H1 (cell line): ENCODE measurements around the gene TMED9. TPM values are rescaled to one million over a fixed set of nuclear protein-coding genes. Genes with fewer than 3 reads are reported as not detected.

Source experiments
- BACH1 ChIP-seq: IDR thresholded peaks from 2 replicates; pipeline ENCODE4 v1.6.1; 2012; ENCODE audit warnings: low read length, improper control_type of control experiment
- BRCA1 ChIP-seq: IDR thresholded peaks from 2 replicates; pipeline ENCODE4 v1.6.1; 2012; ENCODE audit warnings: low read depth, low read length, improper control_type of control experiment
- CBX8 ChIP-seq: fragments of 300-800, 300-1000 bp; sonication (generic); IDR thresholded peaks from 2 replicates; pipeline ENCODE4 v1.7.1; 2016; ENCODE audit warnings: low read depth, low read length, borderline replicate concordance
- CHD7 ChIP-seq: fragments of 300-600 bp; sonication (generic); IDR thresholded peaks from 2 replicates; pipeline ENCODE4 v1.7.1; 2012; ENCODE audit warnings: low read length, moderate library complexity, mild to moderate bottlenecking, inconsistent platforms; ENCODE audit not compliant: insufficient replicate concordance
- CREB1 ChIP-seq: IDR thresholded peaks from 2 replicates; pipeline ENCODE4 v1.6.1; 2012; ENCODE audit warnings: inconsistent platforms
- CTBP2 ChIP-seq: IDR thresholded peaks from 2 replicates; pipeline ENCODE4 v1.7.0; 2011; ENCODE audit warnings: borderline replicate concordance, mild to moderate bottlenecking, moderate library complexity, mixed read lengths, low read length; ENCODE audit not compliant: insufficient read depth, insufficient read length
- E2F6 ChIP-seq: IDR thresholded peaks from 2 replicates; pipeline ENCODE4 v1.6.1; 2012; ENCODE audit warnings: inconsistent platforms
- EP300 ChIP-seq, 2 experiments: IDR thresholded peaks; 1 replicate in 1 of 2; 2 replicates in 1 of 2; pipeline ENCODE4 v1.6.1; 2011 to 2012; ENCODE audit warnings: low read depth in 2 of 2, low read length in 2 of 2, mild to moderate bottlenecking in 2 of 2, borderline replicate concordance in 1 of 2, inconsistent platforms in 1 of 2, moderate library complexity in 1 of 2
- GTF2F1 ChIP-seq: IDR thresholded peaks from 2 replicates; pipeline ENCODE4 v1.6.1; 2012; ENCODE audit warnings: low read depth, low read length, improper control_type of control experiment, borderline replicate concordance
- SP1 ChIP-seq: IDR thresholded peaks from 2 replicates; pipeline ENCODE4 v1.6.1; 2011; ENCODE audit warnings: low read depth, low read length
- SP2 ChIP-seq: IDR thresholded peaks from 2 replicates; pipeline ENCODE4 v1.6.1; 2012; ENCODE audit warnings: mild to moderate bottlenecking, low read length, inconsistent platforms
- SUZ12 ChIP-seq: fragments of 200-600 bp; sonication (generic); IDR thresholded peaks from 2 replicates; pipeline ENCODE4 v1.6.1; 2012; ENCODE audit warnings: mild to moderate bottlenecking, inconsistent platforms, low read length, moderate library complexity, mixed read lengths
- polyA plus RNA-seq, 7 experiments: library from polyadenylated mRNA; depleted of rRNA in 3 of 7; stranded (reverse) in 5 of 7; unstranded in 2 of 7; fragments of >200 nt in 5 of 7; fragments of 200-250 nt in 2 of 7; gene quantifications; 1 replicate in 5 of 7; 2 replicates in 1 of 7; 4 replicates in 1 of 7; pipeline versions ENCODE4 v1.2.1 to v1.2.3, GENCODE V29; 2011 to 2013; ENCODE audit warnings: missing spikeins in 2 of 7, mixed read lengths in 2 of 7
- total RNA-seq: library from RNA; stranded (reverse); fragmentation: NEBNext Ultra II Directional; extraction: Animal tissue kit (Norgen Biotek cat#: 25700); gene quantifications from 2 replicates; pipeline ENCODE4 v1.2.1, GENCODE V29; 2021

TMED9 gene
- total and polyA plus RNA-seq, 2 of the 8 experiments (the other 6 are each of a cell fraction or from before 2014, with no cell fraction given) = 130 to 160 TPM

- no peak for TF ChIP-seq CHD7
- no peak for TF ChIP-seq E2F6
- TF ChIP-seq SP1 = no peak
- no peak for TF ChIP-seq CTBP2
- TF ChIP-seq BACH1 = no peak
- no peak for TF ChIP-seq SUZ12
- TF ChIP-seq BRCA1 = no peak
- TF ChIP-seq SP2 = no peak
- no peak for TF ChIP-seq CREB1
- no peak for TF ChIP-seq GTF2F1
- TF ChIP-seq EP300 (IDR thresholded peaks at IDR 0.05; ENCODE audit: borderline replicate concordance in 1 of 2, low read depth in 2 of 2, low read length in 2 of 2) = no peak
- no peak for TF ChIP-seq CBX8
These were observed 12.7 kb downstream of the TMED9 start (continued) for GRCh38 chr5:177604656-177605055.
